NCI-H748 (cell line): Measurements from ENCODE around the gene BPIFB4.

Experiments
- DNase-seq: peaks from one replicate; lab custom pipeline; 2025; ENCODE audit not compliant: unreplicated experiment; lab: John Stamatoyannopoulos, UW

BPIFB4 gene

DNA sequence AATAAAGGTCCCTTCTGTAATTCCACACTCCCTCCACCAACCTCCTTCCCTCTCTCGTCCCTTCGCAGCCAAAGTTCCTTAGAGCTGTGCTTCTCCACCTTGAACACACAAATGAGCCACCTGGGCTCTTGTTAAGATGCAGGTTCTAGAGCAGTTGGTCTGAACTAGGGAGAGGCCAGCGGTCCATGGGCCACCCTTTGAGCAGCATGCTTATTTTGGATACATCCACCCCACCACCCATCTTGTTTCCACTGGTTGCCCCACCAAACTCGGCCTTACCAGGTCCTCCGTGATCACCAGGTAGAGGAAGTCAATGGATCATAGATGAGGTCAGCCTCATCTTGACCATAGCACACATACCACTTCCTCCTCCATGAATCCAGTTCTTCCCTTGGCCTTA, 81.2 kb downstream of the BPIFB4 start:
- no peak for DNase-seq
